Mesenteric fat pad (tissue), 1 donor: ENCODE results near the gene NKAIN4. TPM values are rescaled to one million over a fixed set of nuclear protein-coding genes. Genes with fewer than 3 reads are reported as not detected.
"Not testable (repeated sequence)": the region's sequence is repeated elsewhere in the genome, so short reads cannot be mapped to it uniquely, and the experiment has no call there.

Source experiments
- DNase-seq: peaks from one replicate; pipeline ENCODE4 v3.0.0-alpha.2; 2020; ENCODE audit warnings: low spot score
- total RNA-seq: library from RNA; stranded (reverse); fragmentation: NEBNext Ultra II Directional; extraction: Animal tissue kit (Norgen Biotek cat#: 25700); gene quantifications from one replicate; pipeline ENCODE4 v1.2.1, GENCODE V29; 2021
- donor health status: DM: yes; HTN: yes; CAD: no.

The NKAIN4 gene
- total RNA-seq, 1 donor from 2014 or later, result not detected

- DNase-seq, result no peak
Measured at GRCh38 chr20:63258781-63259180, 4.5 kb upstream of the NKAIN4 start.

GRCh38 chr20:63257629-63258028 is 3.4 kb upstream of the NKAIN4 start:
- no peak for DNase-seq

- DNase-seq, result no peak
Measured at GRCh38 chr20:63256954-63257353, 2.7 kb upstream of the NKAIN4 start.

GRCh38 chr20:63255931-63256704 is 1.9 kb upstream of the NKAIN4 start:
- no peak for DNase-seq

- DNase-seq, result no peak
Measured at GRCh38 chr20:63254606-63255384, 532 bp upstream of the NKAIN4 start.

- DNase-seq, result no peak
Measured at GRCh38 chr20:63253438-63254231, 628 bp downstream of the NKAIN4 start.

GRCh38 chr20:63253065-63253437 is 1.2 kb downstream of the NKAIN4 start:
- DNase-seq, result no peak

- DNase-seq, result no peak
Measured at GRCh38 chr20:63252284-63252711, 2.0 kb downstream of the NKAIN4 start.

- DNase-seq, result not testable (repeated sequence)
Measured at GRCh38 chr20:63251350-63251749, 2.9 kb downstream of the NKAIN4 start.

GRCh38 chr20:63249891-63250290 is 4.4 kb downstream of the NKAIN4 start:
- no peak for DNase-seq

GRCh38 chr20:63248835-63249591 is 5.2 kb downstream of the NKAIN4 start:
- no peak for DNase-seq

GRCh38 chr20:63247671-63248228 is 6.5 kb downstream of the NKAIN4 start:
- DNase-seq, result no peak

GRCh38 chr20:63246490-63247288 is 7.6 kb downstream of the NKAIN4 start:
- no peak for DNase-seq

- no peak for DNase-seq
Measured at GRCh38 chr20:63244468-63244867, 9.8 kb downstream of the NKAIN4 start.

GRCh38 chr20:63243604-63244247 is 10.5 kb downstream of the NKAIN4 start:
- DNase-seq, result no peak

GRCh38 chr20:63242736-63243135 is 11.5 kb downstream of the NKAIN4 start:
- DNase-seq, result no peak

GRCh38 chr20:63241272-63241671 is 13.0 kb downstream of the NKAIN4 start:
- DNase-seq, result no peak

- DNase-seq, result no peak
Measured at GRCh38 chr20:63240004-63240403, 14.3 kb downstream of the NKAIN4 start.

- no peak for DNase-seq
Measured at GRCh38 chr20:63239431-63239830, 14.8 kb downstream of the NKAIN4 start.
